ENCODE measurements around the gene ENTPD5.
"Not testable (repeated sequence)": the region's sequence is repeated elsewhere in the genome, so short reads cannot be mapped to it uniquely, and the experiment has no call there.

The ENTPD5 gene

GRCh38 chr14:74008843-74009499 lies 10.1 kb downstream of the ENTPD5 start:
- no peak overlapping the region for H3K4me3 ChIP-seq (ENCODE audit: low read length)
- no peak for TF ChIP-seq CTCF (IDR thresholded peaks at IDR 0.05; ENCODE audit: insufficient read depth, low read depth, low read length, missing control alignments)
- DNase-seq (ENCODE audit: low read depth), result no peak

GRCh38 chr14:74005664-74006063 lies 13.4 kb downstream of the ENTPD5 start:
- not testable (repeated sequence) for H3K4me3 ChIP-seq (ENCODE audit: low read length); DNase-seq (ENCODE audit: low read depth)

- no peak for DNase-seq (ENCODE audit: low read depth)
- H3K4me3 ChIP-seq (ENCODE audit: low read length), result no peak overlapping the region
- TF ChIP-seq CTCF (IDR thresholded peaks at IDR 0.05; ENCODE audit: insufficient read depth, low read depth, low read length, missing control alignments), result no peak
These were observed 20.4 kb downstream of the ENTPD5 start for GRCh38 chr14:73998726-73999125.

- no peak for TF ChIP-seq CTCF (IDR thresholded peaks at IDR 0.05; ENCODE audit: insufficient read depth, low read depth, low read length, missing control alignments)
- no peak overlapping the region for H3K4me3 ChIP-seq (ENCODE audit: low read length)
- DNase-seq (ENCODE audit: low read depth), result no peak
These were observed 21.1 kb downstream of the ENTPD5 start for GRCh38 chr14:73997944-73998447.

- no peak for TF ChIP-seq CTCF (IDR thresholded peaks at IDR 0.05; ENCODE audit: insufficient read depth, low read depth, low read length, missing control alignments)
- no peak for DNase-seq (ENCODE audit: low read depth)
- H3K4me3 ChIP-seq (ENCODE audit: low read length), result no peak overlapping the region
These were observed 21.8 kb downstream of the ENTPD5 start for GRCh38 chr14:73997108-73997943.

GRCh38 chr14:73996731-73997107 lies 22.4 kb downstream of the ENTPD5 start:
- no peak overlapping the region for H3K4me3 ChIP-seq (ENCODE audit: low read length)
- DNase-seq (ENCODE audit: low read depth), result no peak
- TF ChIP-seq CTCF (IDR thresholded peaks at IDR 0.05; ENCODE audit: insufficient read depth, low read depth, low read length, missing control alignments), result no peak

GRCh38 chr14:73995977-73996378 lies 23.1 kb downstream of the ENTPD5 start:
- H3K4me3 ChIP-seq (ENCODE audit: low read length), result no peak overlapping the region
- TF ChIP-seq CTCF (IDR thresholded peaks at IDR 0.05; ENCODE audit: insufficient read depth, low read depth, low read length, missing control alignments), result no peak
- DNase-seq (ENCODE audit: low read depth), result no peak

- not testable (repeated sequence) for H3K4me3 ChIP-seq (ENCODE audit: low read length); DNase-seq (ENCODE audit: low read depth)
These were observed 24.2 kb downstream of the ENTPD5 start for GRCh38 chr14:73994926-73995325.

All from epithelial cell of esophagus (primary cell).